ENCODE results near the gene STK32B.

- no peak for TF ChIP-seq KDM5A (IDR thresholded peaks at IDR 0.05; ENCODE audit: low read length)
- TF ChIP-seq SIN3A (conservative IDR thresholded peaks at IDR 0.05 in 1 of 2, IDR thresholded peaks at IDR 0.05 in 1 of 2; ENCODE audit: low read depth in 1 of 2, low read length in 2 of 2), result no peak
- TF ChIP-seq CTCF (IDR thresholded peaks at IDR 0.05; ENCODE audit: control extremely low read depth in 1 of 3, insufficient read depth in 1 of 3, low read depth in 1 of 3, low read length in 3 of 3), result no peak
- no peak for TF ChIP-seq POLR2A (IDR thresholded peaks at IDR 0.05; ENCODE audit: control extremely low read depth in 1 of 2, low read depth in 2 of 2, low read length in 2 of 2)
- no peak for TF ChIP-seq EP300 (IDR thresholded peaks at IDR 0.05; ENCODE audit: borderline replicate concordance in 1 of 2, low read depth in 2 of 2, low read length in 2 of 2)
Measured at GRCh38 chr4:5086535-5086934, 35.3 kb downstream of the STK32B start.

All from H1 (cell line).